ENCODE data around the gene ZEB1.
"Not testable (repeated sequence)": the region's sequence is repeated elsewhere in the genome, so short reads cannot be mapped to it uniquely, and the experiment has no call there.

The ZEB1 gene

DNA sequence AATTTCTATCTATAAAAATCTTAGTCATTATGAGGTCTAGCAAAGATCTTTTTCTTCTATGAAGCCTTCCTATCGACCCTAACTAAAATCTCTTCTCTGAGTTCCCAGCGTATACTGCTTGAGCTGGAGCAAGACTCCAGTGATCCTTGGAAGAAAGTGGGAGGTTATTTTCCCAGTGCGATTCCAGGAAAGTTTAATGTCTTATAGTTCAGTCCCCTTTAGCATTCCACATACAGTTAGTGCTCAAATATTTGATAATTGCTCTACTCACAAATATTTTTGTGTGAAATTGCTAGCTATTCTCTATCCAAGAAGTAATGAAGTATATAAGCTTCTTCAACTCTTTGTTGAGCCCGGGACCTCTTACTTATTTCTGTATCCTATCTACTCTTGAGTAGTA lies 47.7 kb downstream of the ZEB1 start:
- no peak for DNase-seq (ENCODE audit: low read depth in 2 of 2)

DNA sequence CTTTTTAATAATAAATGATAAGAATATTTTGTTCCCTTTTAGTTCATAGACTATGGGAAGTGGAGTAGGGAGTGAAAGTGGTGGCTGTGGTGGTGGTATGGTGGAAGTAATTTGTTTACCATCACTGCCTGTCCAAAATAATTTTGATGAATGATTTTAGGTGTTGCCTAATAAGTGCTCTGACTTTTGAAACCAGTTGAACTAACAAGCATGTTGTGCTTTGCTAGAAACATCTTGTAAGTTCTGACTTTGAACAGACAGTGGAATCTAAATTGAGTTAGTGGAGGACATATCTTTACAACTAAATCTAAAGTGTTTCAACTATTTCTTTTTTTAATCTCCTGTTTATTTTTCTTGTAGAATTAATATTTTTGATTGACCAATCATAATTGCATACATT lies 49.7 kb downstream of the ZEB1 start:
- DNase-seq (ENCODE audit: low read depth in 2 of 2), result no peak

DNA sequence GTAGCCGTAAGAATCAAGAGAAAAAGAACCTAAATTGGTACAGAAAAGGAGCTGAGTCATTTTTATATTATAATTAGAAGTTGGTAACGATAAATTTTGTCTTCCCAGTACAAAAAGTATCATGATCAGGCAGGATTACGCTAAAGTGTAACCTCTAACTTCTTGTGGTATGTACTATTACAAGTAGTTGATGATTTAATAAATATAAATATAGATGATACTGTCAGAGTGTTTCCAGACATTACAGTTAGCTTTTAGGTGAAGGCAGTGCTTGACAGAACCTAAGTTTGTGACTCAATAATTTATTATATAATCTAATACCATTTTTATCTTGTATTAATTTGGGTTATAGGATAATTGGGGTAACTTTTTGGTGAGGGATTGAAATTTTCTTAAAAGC lies 53.4 kb downstream of the ZEB1 start:
- no peak for DNase-seq (ENCODE audit: low read depth in 2 of 2)

DNA sequence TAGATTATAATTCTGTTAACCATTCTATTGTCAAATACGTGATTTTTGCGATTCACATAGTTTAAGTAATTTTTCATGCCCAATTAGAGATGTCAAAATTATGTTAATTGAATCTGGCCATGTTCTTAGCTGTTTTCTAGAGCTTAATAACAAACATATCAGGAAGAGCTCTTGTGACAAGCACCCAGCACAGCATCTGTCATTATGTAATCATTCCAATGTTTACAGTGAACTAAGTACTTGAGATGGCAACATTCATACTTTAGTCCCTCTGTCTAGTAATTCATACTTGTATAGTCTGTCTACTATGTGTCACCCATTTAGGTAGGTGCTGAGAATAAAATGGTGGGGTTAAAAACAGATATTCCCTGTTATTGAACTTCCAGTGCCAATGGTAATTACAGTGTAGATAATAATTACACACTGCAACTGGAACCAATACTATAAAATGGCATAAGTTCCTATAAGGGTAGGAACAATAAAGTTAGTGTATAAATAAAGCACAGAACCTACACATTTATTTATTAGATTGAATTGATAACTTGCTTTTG lies 55.2 kb downstream of the ZEB1 start:
- no peak for DNase-seq (ENCODE audit: low read depth in 2 of 2)

DNA sequence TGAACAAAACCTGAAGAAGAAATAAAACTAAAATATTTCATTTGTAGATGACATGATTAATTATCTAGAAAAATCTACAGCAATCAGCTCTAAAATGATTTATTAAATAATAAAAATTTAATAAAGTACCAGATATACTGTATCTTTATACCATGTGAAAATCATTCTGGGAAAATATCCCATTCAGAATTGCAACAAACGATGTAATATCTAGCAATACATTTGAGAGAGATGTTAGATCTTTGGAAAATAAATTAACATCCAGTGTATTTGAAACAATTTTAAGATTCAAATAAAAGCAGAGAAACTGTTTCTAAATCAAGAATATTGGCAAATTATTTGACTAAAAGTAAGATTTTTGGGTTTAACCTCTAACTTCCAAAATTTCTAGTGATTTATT lies 62.2 kb downstream of the ZEB1 start:
- no peak for DNase-seq (ENCODE audit: low read depth in 2 of 2)

DNA sequence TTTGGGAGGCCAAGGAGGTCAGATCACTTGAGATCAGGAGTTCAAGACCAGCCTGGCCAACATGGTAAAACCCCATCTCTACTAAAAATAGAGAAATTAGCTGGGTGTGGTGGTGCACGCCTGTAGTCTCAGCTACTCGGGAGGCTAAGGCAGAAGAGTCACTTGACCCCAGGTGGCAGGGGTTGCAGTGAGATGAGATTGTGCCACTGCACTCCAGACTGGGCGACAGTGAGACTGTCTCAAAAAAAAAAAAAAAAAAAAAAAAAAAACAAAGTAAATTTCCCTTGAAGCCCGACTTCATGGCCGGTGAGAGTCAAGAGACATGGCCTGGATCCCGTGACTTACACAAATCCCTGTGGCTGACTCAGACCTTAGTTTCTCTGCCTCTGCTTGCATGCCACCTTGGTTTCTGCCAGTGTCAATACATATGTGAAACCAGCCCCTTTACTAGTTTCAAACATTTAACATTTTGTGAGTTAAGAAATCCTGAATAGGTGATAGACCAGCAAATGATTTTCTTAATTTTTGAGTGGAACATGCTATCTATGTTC lies 62.8 kb downstream of the ZEB1 start:
- no peak for DNase-seq (ENCODE audit: low read depth in 2 of 2)

DNA sequence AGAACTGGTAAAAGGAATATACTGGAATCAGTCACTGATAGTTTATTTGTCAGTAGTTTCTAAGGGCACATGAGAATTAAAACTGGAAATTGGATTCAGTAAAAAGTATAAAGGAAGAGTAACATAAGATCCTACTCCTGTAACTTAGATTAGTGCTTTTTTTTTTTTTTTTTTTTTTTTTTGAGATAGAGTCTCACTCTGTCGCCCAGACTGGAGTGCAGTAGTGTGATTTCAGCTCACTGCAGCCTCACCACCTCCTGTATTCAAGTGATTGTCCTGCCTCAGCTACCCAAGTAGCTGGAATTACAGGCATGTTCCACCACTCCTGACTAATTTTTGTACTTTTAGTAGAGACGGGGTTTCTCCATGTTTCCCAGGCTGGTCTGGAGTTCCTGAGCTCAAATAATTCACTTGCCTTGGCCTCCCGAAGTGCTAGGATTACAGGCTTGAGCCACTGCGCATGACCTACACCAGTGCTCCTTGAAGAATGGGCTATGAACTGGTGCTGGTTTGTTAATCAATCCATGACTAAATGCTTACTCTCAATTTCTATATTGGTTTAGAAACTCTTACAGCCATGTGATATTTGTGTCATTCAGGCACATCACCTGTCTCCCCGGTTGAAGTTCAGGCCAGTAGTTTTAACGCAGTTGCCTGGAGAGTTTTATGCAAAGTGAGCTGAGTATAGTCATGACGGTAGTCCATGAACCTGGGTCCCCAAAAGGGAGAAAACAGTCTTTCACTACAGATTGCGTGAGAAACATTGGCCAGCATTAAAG lies 65.0 kb downstream of the ZEB1 start:
- DNase-seq (ENCODE audit: low read depth in 2 of 2), result no peak

DNA sequence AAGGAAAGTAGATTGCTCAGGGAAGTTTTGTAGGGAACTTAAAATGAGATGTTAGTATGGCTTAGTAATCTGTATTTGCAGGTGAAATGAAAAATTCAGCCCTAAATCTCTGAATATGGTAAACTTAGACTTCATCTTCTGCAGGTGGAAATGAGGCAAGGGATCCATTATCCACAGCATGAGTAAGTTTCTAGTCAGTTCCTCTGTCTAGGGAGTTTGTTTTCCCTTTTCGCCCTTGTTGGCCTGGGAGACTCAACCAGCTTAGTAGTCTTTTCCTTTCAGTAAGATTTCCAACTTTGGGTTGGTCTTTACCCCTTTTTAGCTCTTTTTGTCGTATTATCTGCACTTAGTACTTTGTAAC lies 65.6 kb downstream of the ZEB1 start:
- no peak for DNase-seq (ENCODE audit: low read depth in 2 of 2)

DNA sequence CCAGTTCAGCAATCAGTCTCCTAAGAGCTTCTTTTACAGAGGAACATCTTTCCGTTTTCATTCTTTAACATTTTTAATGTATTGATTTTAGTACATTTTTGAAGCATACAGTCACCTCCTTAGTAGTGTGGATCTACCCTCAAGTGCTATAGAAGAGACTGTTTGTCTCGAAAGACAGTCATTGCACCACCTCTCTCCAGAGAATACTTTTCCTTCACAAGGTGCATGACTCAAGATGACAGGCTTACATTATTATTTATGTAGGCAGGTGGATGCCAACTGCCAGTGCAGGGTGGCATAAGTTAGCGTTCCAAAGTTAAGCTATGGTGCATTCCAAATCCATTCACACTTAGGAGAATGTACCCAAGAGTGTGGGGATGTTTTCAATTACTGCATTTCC lies 71.8 kb downstream of the ZEB1 start:
- no peak for DNase-seq (ENCODE audit: low read depth in 2 of 2)

DNA sequence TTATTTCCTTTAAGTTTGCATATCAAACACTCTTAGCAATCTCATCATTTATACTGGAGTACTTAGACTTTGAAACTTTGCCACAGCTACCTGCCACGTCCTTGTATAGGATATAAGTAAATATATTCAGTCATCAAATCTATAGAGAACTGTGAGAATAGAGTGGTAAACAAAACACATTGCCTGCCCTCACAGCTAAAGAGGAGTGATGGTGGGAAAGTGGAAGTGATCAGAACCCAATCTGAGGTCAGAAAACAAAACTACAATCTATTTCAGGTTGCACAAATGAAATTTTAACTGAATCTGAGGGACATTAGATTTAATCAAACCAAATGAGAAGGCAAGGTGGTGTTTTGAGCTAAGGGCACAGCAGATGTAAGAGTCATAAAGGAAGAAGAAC lies 74.8 kb downstream of the ZEB1 start:
- DNase-seq (ENCODE audit: low read depth in 2 of 2), result no peak

DNA sequence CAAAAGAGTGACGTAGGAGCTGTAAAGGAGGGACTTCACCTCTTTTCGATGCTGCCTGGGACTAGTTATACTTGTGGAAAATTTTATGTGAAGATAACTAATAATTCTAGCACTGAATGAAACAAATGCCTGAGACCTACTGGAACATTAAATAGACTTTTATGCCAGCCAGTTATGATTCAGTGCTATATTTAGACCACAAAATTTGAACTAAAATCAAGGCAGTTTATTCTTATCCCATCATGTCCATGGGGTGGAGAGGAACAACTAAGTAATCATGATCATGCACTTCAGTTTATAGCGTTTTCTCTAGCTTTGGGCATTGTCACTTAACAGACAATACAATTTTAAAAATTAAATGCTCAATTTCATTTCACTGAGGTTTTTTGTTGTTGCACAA lies 76.7 kb downstream of the ZEB1 start:
- DNase-seq (ENCODE audit: low read depth in 2 of 2), result no peak

DNA sequence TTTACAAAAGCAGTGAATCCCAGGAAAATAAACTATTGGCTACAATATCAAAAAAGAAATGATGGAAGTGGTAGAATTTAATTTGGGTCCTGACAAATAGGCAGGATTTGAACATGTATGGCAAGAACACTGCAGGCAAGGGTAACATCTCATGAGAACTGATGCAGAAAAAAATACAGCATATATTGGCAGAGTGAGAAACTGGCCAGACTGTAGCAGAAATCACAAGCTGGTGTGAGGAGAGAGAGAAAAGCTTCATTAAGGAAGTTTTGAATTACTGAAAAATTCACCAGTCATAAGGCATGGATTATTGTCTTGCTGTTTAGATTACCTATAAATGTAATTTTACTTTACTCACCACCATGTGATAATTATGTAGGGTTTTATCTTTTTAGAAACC lies 77.4 kb downstream of the ZEB1 start:
- no peak for DNase-seq (ENCODE audit: low read depth in 2 of 2)

DNA sequence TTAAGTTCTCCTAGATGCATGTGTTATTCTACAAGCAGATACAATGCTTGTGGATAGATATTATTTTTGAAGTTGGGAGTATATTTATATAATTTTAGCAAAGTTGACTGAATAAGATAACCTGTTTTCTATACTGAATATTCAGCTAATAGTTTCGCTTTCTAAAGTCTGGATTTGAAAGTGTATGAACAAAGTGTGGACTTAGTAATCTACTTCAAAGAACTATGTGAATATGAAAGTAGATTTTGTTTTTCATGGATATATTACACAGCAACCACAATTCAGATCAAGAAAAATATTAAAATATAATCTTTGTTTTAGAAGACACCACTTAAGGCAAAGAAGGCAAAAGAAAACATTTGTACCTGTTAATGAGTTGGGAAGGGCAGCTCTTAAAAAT lies 78.8 kb downstream of the ZEB1 start:
- DNase-seq (ENCODE audit: low read depth in 2 of 2), result no peak

DNA sequence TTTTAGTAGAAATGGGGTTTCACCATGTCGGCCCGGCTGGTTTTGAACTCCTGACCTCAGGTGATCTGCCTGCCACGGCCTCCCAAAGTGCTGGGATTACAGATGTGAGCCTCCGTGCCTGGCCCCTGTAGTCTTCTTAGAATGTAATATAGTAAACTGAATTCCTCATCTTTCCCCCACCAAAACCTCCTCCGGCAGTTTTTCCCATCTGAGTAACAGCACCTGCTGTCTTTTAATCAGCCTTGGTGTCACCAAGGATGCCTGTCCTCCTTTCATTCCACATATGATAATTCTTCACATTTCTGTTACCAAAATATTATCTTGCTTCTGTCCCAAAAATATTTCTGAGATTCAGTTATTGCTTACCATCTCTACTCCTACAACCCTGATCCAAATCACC lies 80.2 kb downstream of the ZEB1 start:
- no peak for DNase-seq (ENCODE audit: low read depth in 2 of 2)

DNA sequence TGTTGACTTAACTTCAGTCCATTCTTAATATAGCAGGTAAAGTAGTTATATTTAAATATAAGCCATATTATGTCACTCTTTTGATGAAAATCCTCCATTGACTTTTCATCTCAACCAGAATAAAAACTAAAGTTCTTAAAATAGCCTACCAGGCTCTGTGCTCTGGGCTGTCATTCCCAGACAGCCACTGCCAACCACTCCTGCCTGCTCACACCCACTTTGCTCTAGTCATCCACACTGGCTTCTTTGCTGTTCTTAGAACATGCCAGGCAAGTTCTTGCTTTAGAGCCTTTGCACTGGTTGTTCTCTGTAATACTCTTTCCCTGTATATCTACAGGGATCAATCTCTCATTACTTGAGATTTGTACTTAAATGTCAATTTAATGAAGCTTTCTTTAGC lies 80.6 kb downstream of the ZEB1 start:
- DNase-seq (ENCODE audit: low read depth in 2 of 2), result no peak

DNA sequence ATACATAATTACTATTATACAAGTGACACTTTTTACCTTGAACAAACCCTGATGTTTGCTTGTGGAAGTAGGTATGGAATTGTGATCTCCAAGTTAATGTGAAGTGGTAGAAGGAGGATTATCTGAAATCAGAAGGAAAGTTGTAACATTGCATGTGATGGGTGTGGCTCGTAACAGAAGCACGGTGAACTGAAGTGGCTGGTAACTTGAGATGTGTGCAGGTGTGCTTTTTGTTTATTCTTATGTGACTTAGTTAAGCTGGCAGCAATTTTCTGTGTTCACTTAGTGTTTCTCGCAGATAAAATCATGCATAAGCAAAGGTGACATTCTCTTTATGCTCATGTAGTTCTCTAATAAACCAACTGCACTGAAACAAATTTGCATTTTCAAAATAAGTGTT lies 82.3 kb downstream of the ZEB1 start:
- DNase-seq (ENCODE audit: low read depth in 2 of 2), result no peak

DNA sequence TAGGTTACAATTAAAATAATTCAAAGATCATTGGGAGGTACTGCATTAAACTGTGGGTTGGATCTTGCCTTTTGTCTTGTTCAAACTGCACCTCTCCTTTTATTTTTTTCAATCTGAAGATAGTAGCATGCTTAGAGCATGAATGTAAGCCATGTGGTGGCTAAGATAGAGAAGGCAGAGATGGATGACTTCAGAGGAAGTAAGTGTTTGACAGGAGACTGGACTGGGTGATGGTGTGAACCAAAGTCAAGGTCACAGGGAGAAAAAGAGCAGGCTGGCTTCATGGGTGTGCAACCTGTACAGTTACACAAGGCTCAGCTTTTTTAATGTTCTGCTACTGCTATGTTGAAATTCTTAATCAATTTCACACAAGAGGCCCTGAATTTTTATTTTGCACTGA lies 85.6 kb downstream of the ZEB1 start:
- DNase-seq (ENCODE audit: low read depth in 2 of 2), result no peak

DNA sequence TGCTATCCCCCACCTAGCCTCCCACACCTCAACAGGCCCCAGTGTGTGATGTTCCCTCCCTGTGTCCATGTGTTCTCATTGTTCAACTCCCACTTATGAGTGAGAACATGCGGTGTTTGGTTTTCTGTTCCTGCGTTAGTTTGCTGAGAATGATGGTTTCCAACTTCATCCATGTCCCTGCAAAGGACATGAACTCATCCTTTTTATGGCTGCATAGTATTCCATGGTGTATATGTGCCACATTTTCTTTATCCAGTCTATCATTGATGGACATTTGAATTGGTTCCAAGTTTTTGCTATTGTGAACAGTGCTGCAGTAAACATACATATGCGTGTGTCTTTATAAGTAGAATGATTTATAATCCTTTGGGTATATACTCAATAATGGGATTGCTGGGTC lies 86.8 kb downstream of the ZEB1 start:
- not testable (repeated sequence) for DNase-seq (ENCODE audit: low read depth in 2 of 2)

DNA sequence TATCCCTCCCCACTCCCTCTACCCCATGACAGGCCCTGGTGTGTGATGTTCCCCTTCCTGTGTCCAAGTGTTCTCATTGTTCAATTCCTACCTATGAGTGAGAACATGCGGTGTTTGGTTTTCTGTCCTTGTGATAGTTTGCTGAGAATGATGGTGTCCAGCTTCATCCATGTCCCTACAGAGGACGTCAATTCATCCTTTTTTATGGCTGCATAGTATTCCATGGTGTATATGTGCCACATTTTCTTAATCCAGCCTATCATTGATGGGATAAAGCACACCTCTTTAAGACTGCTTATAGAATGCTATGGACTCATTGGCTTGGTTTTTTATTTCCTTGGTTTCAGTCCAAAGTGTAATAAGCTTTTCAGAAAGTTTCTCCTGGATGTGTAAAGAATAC lies 93.4 kb downstream of the ZEB1 start:
- DNase-seq (ENCODE audit: low read depth in 2 of 2), result not testable (repeated sequence)

DNA sequence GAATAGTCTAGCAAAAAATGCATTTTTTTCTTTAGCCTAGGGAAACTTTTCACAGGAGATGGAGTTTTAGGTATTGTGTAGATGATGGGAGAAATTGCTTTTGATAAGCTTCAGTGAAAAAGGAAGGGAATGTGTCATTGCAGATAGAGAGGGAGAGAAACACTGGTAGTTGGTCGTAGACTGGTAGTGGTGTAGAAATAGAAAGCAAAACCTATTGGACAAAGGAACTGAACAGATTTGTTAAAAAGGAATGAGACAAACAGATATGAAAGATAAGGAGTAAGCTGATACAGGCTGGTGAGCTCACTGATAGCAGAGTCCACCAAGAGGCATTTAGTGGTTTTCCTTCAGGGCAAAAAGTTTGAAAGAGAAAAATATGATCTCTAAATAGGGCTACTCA lies 94.3 kb downstream of the ZEB1 start:
- DNase-seq (ENCODE audit: low read depth in 2 of 2), result no peak

DNA sequence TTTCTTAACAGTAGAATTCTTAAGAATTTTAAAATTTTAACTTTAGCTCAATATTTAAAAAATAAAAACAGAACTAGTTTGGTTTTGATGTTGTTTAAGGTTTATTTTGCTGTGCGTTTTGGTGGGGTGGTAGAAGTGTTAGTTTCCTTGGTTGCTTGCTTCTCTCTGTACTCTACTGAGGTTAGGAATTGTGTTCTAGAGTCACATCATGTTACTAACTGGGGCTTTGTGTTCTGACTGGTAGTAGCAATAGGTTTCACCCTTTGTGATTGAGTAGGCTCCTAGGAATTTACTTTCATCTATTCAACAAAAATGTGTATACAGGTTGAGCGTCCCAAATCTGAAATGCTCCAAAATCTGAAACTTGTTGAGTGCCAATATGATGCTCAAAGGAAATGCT lies 99.5 kb downstream of the ZEB1 start:
- no peak for DNase-seq (ENCODE audit: low read depth in 2 of 2)

DNA sequence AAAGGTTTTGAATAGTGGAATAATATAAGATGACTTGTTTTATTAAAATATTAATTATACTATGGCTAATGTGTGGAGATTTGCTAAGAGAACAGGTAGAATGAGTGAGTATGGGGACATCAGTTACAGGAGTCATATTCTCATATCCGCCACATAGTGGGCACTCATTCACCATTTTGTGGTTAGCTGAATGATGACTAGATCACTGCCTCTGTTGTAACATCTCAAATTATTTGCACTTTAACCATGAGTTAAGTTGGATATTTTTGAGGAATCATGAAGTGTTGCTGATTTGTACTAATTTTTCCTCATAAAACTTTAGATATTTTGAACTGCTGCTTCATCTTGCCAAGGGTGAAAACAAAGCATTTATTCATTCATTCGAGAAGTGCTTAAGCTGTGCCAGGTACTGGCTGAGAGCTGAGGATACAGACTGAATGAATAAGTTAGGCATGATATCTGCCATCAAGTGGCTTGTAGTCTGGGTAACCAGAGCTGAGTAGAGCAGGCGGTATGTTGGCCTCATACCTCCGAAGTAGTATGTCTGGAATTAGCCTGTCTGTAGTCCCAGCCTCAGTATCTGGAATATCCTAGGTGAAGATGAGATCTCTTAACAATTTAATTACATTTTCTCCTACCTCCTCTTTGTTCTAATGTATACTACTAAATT lies 100.5 kb downstream of the ZEB1 start:
- DNase-seq (ENCODE audit: low read depth in 2 of 2), result no peak

DNA sequence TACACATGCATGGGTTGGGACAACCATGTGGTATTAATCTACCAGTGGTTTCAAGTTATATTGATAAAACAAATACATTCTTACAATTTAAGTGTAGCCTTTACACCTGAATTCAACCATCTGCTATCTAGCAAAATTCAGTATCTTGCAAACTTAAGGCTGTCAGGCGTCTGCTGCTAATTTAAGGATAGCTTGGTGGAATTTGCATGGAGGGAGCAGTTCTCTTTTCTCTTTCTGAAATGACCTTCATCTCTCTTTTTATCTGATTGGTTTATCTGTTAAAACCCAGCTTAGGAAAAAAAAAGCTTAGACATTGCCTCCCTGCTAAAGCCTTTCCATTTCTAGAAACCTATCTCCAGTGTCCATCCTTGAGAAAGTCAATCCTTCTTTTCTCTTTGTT lies 102.3 kb downstream of the ZEB1 start:
- DNase-seq (ENCODE audit: low read depth in 2 of 2), result no peak

Data from stimulated activated CD8-positive, alpha-beta memory T cell treated with anti-CD3 and anti-CD28 coated beads, Interleukin-2, amount 100 ng/mL, for 48 hours (primary cell).